NB4 (cell line): ENCODE data around the gene KSR2.

Experiments
- DNase-seq: peaks from one replicate; pipeline ENCODE4 v3.0.0; 2010; ENCODE audit warnings: low read depth
- H3K4me3 ChIP-seq: one replicate; pipeline ENCODE4 v1.5.1; 2011; ENCODE audit warnings: mild to moderate bottlenecking, low read depth, low read length, moderate library complexity
- MYC ChIP-seq: IDR thresholded peaks from 2 replicates; pipeline ENCODE4 v1.6.1; 2011; ENCODE audit warnings: low read depth, low read length
- POLR2A ChIP-seq: IDR thresholded peaks from 2 replicates; pipeline ENCODE4 v1.6.1; 2011; ENCODE audit warnings: mild to moderate bottlenecking; ENCODE audit not compliant: insufficient read length; ENCODE audit errors: extremely low read depth
- TF ChIP-seq, protein P1 (sequence below): IDR thresholded peaks from one replicate; pipeline ENCODE4 v1.5.1; 2012; ENCODE audit warnings: low read depth, low read length
- TF ChIP-seq, protein P2 (sequence below): IDR thresholded peaks from 2 replicates; pipeline ENCODE4 v1.6.1; 2011; ENCODE audit warnings: low read depth, low read length

KSR2 gene

DNA sequence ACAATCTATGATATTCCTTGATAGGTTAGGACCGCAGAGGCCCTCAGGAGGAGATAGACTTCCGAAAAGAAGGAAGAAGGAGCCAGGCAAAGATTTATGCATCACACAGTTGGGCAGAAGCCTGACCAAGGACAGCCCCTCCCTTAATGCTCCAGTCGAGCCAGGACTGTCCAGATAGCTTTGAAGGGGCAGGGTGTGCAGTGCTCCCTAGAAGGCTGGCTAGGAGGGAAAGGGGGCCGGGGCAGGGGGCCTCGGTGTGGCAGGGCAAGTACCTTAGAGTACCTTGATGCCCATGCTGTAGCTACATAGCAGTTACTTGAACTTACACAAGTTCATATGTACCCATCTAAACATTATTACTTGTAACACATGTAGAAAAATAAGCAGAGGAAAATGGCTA is 512.7 kb downstream of the KSR2 start:
- no peak overlapping the region for H3K4me3 ChIP-seq
- DNase-seq: no peak
- TF ChIP-seq MYC: no peak
- TF ChIP-seq, protein P1, sequence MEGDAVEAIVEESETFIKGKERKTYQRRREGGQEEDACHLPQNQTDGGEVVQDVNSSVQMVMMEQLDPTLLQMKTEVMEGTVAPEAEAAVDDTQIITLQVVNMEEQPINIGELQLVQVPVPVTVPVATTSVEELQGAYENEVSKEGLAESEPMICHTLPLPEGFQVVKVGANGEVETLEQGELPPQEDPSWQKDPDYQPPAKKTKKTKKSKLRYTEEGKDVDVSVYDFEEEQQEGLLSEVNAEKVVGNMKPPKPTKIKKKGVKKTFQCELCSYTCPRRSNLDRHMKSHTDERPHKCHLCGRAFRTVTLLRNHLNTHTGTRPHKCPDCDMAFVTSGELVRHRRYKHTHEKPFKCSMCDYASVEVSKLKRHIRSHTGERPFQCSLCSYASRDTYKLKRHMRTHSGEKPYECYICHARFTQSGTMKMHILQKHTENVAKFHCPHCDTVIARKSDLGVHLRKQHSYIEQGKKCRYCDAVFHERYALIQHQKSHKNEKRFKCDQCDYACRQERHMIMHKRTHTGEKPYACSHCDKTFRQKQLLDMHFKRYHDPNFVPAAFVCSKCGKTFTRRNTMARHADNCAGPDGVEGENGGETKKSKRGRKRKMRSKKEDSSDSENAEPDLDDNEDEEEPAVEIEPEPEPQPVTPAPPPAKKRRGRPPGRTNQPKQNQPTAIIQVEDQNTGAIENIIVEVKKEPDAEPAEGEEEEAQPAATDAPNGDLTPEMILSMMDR: no peak
- TF ChIP-seq, protein P2, sequence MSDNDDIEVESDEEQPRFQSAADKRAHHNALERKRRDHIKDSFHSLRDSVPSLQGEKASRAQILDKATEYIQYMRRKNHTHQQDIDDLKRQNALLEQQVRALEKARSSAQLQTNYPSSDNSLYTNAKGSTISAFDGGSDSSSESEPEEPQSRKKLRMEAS: no peak
- no peak for TF ChIP-seq POLR2A

DNA sequence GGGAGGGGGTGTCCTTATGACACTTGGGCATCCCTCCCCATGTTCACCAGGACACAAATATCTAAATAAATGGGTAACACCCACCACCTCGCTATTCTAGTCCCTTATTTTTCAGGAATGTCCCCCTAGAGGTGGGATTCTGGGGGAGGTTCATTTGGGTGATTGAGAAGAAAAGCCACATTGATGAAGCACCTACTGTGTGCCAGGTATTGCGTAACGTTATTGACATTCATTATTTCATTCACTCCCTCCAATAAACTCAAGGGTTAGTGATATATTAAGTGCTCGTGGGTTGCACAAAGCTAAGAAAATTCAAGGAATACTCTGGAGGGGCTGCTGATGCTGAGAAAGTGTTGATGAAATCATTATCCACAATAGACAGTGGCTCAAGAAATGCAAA is 514.8 kb downstream of the KSR2 start:
- TF ChIP-seq, protein P1: no peak
- TF ChIP-seq MYC (no peak), POLR2A (no peak)
- TF ChIP-seq, protein P2: no peak
- no peak for DNase-seq
- no peak overlapping the region for H3K4me3 ChIP-seq

GRCh38 chr12:117452112-117452511 is 516.7 kb downstream of the KSR2 start:
- H3K4me3 ChIP-seq: no peak overlapping the region
- DNase-seq: no peak
- no peak for TF ChIP-seq POLR2A
- no peak for TF ChIP-seq MYC
- TF ChIP-seq, protein P2: no peak
- TF ChIP-seq, protein P1: no peak

GRCh38 chr12:117450209-117450608 is 518.6 kb downstream of the KSR2 start:
- H3K4me3 ChIP-seq: no peak overlapping the region
- TF ChIP-seq POLR2A: no peak
- DNase-seq: no peak

DNA sequence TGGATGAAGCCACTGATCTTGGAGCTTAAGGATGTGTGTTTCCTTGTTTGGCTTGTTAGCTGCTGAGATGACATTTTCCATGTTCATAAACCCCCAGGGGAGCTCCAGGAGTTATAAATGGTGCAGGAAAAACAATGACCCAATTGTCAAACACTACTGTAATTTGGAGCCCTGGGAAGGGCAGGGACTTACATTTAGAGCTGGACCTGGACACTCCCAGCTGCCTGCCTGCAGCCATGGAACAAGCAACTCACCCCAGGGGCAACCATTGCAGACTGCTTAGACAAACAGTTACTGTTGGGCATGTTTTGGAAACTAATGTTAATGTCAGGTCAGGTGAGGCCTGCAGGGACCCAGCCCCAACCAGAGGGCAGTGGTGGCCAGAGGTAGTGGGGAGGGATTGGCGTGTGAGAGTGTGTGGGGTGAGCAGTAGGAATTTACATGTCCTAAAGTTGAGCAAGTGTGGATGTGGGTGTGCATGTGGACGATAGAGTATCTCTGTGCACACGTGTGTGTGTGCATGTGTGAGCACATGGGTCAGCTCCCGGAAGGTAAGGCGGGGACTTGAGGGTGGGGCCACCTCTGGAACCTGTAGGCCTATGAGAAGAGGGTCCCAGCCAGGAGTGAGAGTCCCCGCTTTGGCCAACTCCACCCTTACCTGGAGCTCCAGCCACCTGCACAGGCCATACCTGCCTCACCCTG is 521.0 kb downstream of the KSR2 start:
- DNase-seq: no peak
- TF ChIP-seq, protein P2: no peak
- TF ChIP-seq, protein P1: no peak
- no peak overlapping the region for H3K4me3 ChIP-seq

- TF ChIP-seq, protein P1: no peak
- TF ChIP-seq MYC: no peak
- TF ChIP-seq, protein P2: no peak
- no peak for TF ChIP-seq POLR2A
- no peak overlapping the region for H3K4me3 ChIP-seq
Measured at GRCh38 chr12:117444781-117445180, 524.0 kb downstream of the KSR2 start.

More at GRCh38 chr12:117444781-117445180, 524.0 kb downstream of the KSR2 start:
- DNase-seq: no peak
